NK-92 treated with Interleukin-12 subunit alpha and Interleukin-12 subunit beta, amount 100 ng/mL, for 24 hours (cell line): ENCODE measurements around the gene FGR.
A peak's percentile ranks its signal among the peaks of the same experiment; 100 is the strongest.
"Not testable (repeated sequence)": the region's sequence is repeated elsewhere in the genome, so short reads cannot be mapped to it uniquely, and the experiment has no call there.

Experiments
- DNase-seq: peaks from one replicate; lab custom pipeline; 2025; lab: John Stamatoyannopoulos, UW

The FGR gene

DNA sequence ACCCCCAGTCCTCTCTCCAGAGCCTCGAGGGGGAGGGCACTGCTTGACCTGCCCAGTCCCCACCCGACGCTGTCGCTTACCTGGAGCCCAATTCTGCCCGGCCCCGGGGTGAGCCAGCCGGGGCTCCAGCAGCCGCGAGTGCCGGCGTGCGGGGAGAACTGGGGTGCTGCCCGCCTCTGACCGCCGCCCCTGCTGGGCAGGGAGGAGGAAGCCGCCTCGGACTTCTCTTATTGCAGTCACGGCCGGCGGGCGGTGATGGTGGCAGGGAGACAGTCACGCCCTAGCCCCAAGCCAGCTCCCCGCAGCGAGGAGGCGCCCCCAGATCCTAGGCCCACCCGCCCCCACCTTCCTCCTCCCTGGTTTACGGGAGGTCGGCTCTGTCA is at the start of gene FGR:
TSS of gene FGR (minus strand) at position 201 of the 383 bp plus-strand sequence. CDS start 11,269 bp downstream, outside the sequence.
- no peak for DNase-seq

- DNase-seq = no peak
These were observed 49.2 kb upstream of the FGR start for GRCh38 chr1:27684176-27684575.

GRCh38 chr1:27682351-27682944 is 47.5 kb upstream of the FGR start:
- no peak for DNase-seq

DNA sequence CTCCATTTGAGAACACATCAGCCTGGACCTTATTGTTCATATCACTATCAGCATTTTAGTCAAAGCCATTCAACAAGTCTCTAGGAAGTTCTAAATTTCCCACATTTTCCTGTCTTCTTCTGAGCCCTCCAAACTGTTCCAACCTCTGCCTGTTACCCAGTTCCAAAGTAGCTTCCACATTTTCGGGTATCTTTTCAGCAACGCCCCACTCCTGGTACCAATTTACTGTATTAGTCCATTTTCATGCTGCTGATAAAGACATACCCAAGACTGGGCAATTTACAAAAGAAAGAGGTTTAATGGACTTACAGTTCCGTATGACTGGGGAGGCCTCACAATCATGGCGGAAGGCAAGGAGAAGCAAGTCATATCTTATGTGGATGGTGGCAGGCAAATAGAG is 46.6 kb upstream of the FGR start:
- DNase-seq = not testable (repeated sequence)

- DNase-seq = not testable (repeated sequence)
These were observed 45.3 kb upstream of the FGR start for GRCh38 chr1:27680225-27680791.

DNA sequence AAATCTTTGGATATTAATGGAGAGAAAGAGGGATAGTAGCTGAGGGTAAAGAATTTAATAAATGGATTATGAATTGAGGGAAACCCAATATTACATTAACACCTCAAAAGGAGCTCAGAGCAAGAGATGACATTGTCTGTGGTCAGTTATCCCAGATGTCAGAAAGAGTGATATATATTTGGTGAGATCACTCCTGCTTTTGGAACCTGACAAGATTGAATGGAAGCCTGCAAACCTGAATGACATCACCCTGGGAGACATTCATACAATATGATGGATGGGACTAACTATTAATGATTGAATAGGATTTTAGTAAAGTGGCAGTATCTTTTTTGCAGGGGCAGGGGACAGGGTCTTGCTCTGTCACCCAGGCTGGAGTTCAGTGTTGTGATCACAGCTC is 43.8 kb upstream of the FGR start:
- DNase-seq = no peak

- DNase-seq = no peak
These were observed 41.4 kb upstream of the FGR start for GRCh38 chr1:27676410-27676809.

DNA sequence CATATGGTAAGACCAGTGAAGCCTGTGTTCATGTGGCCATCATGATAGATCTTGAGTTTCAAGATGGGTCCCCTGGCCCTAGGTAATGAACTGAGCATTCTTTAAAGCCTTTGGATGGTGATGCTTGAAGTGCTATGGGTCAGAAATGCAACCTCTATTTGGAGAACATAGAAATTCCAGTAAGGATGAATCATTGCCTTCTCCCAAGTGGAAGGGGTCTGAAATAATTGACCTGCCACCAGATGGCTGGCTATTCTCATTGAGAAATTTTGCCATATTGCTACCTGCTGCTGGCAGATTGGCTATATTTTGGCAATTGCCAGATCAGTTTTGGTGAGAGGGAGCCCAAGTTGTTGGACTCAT is 37.7 kb upstream of the FGR start:
- no peak for DNase-seq

DNA sequence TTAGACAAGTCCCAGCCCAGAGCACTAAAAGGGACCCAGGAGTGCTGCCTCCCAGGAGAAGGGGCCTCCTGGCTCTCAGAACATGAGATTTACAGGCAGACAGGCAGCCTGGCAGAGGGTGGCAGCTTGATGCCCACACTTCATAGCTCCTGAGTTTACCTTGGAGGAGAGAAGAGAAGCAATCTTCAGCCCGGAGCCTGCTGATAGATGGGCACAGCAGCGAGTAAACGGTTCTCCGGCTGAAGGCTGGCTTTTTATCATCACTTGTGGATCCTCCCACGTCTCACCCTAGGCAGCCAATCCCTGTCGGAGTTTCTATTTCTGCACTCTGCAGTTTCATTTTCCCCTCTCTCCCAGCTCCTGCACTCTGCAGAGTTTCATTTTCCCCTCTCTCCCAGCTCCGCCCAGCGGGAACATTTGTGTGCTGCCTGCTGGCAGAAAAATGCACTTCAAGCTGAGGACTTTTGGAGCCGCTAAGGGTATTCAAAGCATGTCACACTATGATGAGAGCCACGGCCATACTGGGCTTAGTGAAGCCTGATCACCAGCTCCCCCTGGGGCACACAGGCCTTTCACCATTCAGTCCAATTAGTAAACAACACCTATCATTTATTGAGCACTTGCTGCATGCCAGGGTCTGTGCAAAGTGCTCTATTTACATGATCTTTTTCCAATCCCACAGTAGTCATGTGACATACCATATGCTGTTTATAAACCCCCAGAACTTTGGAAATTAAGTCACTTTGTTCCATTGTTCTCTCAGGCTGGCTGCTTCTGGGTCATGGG is 37.2 kb upstream of the FGR start, which contains the start of gene IFI6:
TSS of gene IFI6 (minus strand) at position 229 of the 786 bp plus-strand sequence. CDS start 2,878 bp downstream, outside the sequence.
- DNase-seq = peak; percentile 66

DNA sequence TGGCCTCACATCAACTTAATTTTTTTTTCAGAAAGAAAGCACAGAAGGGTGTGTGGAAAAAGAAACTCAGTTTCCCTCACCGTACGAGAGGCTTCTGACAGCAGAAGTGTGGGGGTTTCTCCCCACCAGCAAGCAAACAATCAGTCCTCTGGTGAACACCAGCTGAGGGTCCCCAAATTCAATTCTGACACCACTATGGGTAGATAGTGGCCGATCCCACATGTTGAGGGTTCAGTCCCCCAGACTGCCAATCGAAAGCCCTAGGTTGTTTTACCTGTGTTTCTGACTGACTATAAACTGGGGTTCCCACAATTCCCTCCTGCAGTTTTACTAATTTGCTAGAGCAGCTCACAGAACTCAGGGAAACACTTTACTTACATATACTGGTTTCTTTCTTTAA is 34.9 kb upstream of the FGR start:
- DNase-seq = no peak

- peak; percentile 49 for DNase-seq
These were observed 34.1 kb upstream of the FGR start for GRCh38 chr1:27668808-27669723.

DNA sequence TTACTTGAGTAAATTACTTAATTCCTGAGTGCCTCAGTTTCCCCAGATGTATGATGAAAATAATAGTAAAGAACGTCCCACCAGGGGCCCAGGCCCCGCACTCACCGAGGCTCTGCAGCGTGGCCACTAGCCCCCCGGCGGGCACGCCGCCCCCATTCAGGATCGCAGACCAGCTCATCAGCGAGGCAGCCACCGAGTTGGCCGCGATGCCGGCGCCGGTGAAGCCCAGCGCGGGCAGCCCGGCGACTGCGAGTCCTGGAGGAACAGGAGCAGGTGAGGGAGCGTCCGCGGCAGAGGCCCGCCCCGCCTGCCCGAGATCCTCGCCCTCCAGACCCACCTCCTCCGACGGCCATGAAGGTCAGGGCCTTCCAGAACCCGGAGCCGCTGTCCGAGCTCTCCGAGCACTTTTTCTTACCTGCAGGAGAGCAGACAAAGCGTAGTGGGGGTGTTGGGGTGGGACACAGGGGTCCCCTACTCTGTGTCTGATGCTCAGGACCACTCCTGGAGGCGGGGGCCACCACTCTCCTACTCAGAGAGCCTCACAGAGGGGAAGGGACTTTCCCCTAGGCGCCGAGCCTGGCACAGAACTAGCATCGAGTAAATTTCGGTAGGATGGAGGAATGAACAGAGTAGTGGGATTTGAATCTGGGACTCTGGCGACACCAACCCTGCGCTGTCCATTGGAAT is 33.3 kb upstream of the FGR start:
- no peak for DNase-seq

- no peak for DNase-seq
These were observed 31.8 kb upstream of the FGR start for GRCh38 chr1:27666791-27667254.

DNA sequence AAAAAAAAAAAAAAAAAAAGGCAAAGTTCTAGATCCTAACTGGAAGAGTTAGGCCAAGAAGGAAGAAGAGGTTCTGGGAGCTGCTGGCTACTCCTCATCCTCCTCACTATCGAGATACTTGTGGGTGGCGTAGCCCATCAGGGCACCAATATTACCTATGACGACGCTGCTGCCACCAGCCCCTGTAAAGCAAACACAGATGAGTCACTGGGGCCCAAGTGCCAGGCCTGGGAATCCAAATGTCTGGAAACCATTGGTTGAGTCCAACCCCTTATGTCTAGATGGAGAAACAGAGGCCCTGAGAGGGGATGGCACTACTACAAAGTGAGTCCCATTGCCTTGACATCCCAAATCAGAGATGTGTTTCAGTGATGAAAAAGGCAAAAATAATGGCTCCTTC is 31.3 kb upstream of the FGR start:
- no peak for DNase-seq

DNA sequence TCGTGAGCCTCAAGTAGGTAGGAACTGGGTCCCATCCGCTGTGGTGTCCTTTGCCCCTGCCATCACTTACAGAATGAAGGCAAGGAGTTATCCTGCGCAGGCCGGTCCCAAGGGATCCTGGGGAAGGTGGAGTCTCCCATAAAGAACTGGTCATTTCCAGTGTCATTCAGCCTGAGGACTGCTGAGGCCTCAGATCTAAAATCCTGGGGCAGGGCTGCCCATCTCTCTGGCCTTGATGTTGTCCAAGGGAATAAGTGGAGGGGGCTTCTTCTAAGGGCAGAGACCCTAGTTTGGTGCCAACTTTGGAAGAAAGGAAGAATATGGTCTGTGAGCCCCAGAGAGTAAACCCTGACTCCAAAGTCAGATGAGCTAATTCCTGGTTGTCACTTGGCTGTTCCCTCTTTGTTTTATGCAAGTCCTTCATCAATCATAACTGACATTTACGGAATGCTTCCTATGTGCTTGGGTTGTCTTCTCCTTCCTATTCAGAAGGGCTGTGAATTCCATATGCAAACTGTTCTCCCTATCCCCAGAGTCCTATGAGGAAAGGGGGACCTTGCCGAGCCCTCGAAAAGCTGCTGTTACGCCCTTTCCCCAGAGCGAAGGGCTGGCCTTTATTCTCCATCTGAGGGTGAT is 30.1 kb upstream of the FGR start:
- no peak for DNase-seq

DNA sequence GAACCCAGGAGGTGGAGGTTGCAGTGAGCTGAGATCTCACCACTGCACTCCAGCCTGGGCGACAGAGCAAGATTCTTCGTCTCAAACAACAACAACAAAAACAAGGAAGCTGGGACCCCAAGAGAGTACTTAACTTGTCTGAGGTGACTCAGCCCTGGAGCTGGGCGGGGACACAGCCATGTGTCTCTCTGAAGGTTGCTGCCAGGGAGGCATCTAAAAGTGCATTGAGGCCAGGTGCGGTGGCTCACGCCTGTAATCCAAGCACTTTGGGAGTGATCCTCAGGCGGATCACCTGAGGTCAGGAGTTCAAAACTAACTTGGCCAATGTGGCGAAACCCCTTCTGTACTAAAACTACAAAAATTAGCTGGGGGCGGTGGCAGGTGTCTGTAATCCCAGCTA is 29.3 kb upstream of the FGR start:
- no peak for DNase-seq

GRCh38 chr1:27662707-27663393 is 27.9 kb upstream of the FGR start:
- peak; percentile 80 for DNase-seq

DNA sequence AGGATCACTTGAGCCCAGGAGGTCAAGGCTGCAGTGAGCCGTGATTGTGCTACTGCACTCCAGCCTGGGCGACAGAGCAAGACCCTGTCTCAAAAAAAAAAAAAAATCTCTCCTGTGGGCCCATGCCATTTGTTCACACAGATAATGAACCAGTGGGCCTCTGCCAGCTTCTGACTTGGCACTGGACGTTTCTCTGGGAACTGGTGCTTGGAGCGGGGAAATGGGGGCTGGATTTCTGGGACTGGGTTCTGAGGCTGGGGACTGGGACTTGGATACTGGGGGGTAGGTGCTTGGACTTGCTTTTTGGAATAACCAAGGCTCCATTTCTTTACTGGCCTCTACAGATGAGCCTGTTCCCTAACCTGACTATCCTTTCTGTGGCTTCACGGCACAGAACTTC is 27.3 kb upstream of the FGR start:
- no peak for DNase-seq

DNA sequence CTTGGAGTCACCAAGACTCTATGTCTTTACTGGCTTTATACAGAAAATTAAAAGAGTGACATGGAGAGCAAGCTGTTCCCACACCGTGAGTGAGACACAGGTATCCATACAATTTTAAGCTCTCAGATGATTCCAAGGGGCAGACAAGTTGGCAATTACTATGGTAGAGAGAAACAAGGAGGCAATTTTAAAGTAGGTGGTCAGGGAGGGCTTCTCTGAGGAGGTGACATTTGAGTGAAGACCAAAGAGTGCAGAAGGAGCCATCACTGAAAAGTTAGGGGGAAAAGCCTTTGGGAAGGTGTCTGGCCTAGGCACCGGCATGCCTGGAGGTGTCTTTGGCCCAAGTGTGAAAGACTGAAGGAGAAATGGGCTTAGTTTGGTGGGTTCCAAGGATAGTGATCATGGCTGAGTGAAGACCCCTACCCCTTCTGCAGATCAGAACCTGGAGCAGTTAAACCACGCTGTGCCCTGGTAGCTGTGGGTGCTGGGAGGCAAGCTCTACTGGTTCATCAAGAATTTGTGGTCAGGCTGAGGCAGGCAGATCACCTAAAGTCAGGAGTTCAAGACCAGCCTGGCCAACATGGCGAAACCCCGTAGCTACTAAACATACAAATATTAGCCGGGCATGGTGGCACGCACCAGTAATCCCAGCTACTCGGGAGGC is 26.6 kb upstream of the FGR start:
- DNase-seq = no peak

- peak; percentile 32 for DNase-seq
These were observed 25.4 kb upstream of the FGR start for GRCh38 chr1:27660300-27660835.
